Activated CD8-positive, alpha-beta T cell treated with anti-CD3 and anti-CD28 coated beads for 36 hours (primary cell): ENCODE measurements around the gene QPCT. TPM values are rescaled to one million over a fixed set of nuclear protein-coding genes. Genes with fewer than 3 reads are reported as not detected.
A peak's percentile ranks its signal among the peaks of the same experiment; 100 is the strongest.

ENCODE experiments used
- ATAC-seq: fragments of 200-7000 bp; cut with Tn5 transposase; one replicate; pipeline ENCODE4 v1.10.0; 2021; ENCODE audit warnings: mild to moderate bottlenecking, moderate library complexity
- CTCF ChIA-PET: fragments of 350-600 bp; sonication (Branson Sonifier 250); formaldehyde crosslinking; loops from one replicate; lab custom pipeline; 2021; ENCODE audit warnings: antibody characterized with exemption; lab: Charles Lee
- POLR2A ChIA-PET: fragments of 350-600 bp; sonication (Branson Sonifier 250); formaldehyde crosslinking; loops from one replicate; lab custom pipeline; 2021; ENCODE audit warnings: antibody characterized with exemption; lab: Charles Lee
- DNase-seq: peaks from one replicate; pipeline ENCODE4 v3.0.0-alpha.2; 2020
- H3K27ac Mint-ChIP-seq: one replicate; pipeline ENCODE4 v1.8.0; 2021; ENCODE audit warnings: mild to moderate bottlenecking, mixed read lengths
- H3K27me3 Mint-ChIP-seq: one replicate; pipeline ENCODE4 v1.8.0; 2021; ENCODE audit warnings: mixed read lengths
- H3K36me3 Mint-ChIP-seq: one replicate; pipeline ENCODE4 v1.8.0; 2021; ENCODE audit warnings: low read depth, mixed read lengths
- H3K4me1 Mint-ChIP-seq: one replicate; pipeline ENCODE4 v1.8.0; 2021; ENCODE audit warnings: low read depth, mixed read lengths
- H3K4me3 Mint-ChIP-seq: one replicate; pipeline ENCODE4 v1.8.0; 2021; ENCODE audit warnings: mild to moderate bottlenecking, moderate library complexity, mixed read lengths
- H3K9me3 Mint-ChIP-seq: one replicate; pipeline ENCODE4 v1.8.0; 2021; ENCODE audit warnings: mixed read lengths
- intact Hi-C: fragments of 100-400 bp; cut with micrococcal nuclease; formaldehyde crosslinking; loops from one replicate; pipeline ENCODE4 v1.10.0; 2022
- total RNA-seq, 2 experiments: library from RNA; stranded (reverse); gene quantifications; one replicate each; pipeline ENCODE4 v1.2.3, GENCODE V29; 2021
- TF ChIP-seq, protein P1 (sequence below): fragments of 200-600 bp; IDR thresholded peaks from one replicate; pipeline ENCODE4 v1.8.0; 2022; ENCODE audit warnings: antibody characterized with exemption, mild to moderate bottlenecking

QPCT gene
- total RNA-seq, 2 experiments from 2014 or later: 0.29 to 0.56 TPM

DNA sequence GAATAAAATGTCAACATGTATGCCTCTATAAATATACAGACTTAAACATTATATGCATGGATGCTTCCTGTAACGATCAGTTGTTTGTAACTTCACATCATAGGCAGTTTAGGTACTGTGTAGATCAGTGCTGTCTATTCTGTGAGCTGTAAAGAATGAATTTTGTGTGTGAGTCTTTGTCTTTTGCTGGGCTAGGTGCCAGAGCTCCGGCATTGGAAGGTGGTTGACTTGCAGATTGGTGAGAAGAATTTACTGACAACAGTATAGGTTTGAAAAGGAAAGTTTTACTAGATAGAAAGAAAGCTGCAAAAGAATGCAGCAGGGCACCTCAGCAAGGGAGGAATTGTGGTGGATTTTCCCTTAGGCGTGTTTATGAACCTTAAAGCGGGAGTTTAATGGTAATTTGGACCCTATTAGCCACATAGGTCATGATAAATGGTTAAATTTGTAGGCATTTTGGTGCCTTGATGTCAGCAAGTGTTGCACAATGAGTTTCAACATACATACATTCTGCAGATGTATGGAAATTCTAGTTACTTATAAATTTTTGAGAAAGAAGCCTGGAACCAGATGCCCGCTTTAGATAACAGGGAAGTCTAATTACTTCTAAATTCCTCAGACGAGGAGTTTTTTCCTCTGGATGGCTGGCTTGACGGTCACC lies 6.7 kb upstream of the QPCT start:
- H3K4me1 Mint-ChIP-seq: peaks cover 12% of the 10 kb centered on the region
- no peak overlapping the region for H3K4me3 Mint-ChIP-seq
- no peaks in the 10 kb centered on the region for H3K36me3 Mint-ChIP-seq
- TF ChIP-seq, protein P1, sequence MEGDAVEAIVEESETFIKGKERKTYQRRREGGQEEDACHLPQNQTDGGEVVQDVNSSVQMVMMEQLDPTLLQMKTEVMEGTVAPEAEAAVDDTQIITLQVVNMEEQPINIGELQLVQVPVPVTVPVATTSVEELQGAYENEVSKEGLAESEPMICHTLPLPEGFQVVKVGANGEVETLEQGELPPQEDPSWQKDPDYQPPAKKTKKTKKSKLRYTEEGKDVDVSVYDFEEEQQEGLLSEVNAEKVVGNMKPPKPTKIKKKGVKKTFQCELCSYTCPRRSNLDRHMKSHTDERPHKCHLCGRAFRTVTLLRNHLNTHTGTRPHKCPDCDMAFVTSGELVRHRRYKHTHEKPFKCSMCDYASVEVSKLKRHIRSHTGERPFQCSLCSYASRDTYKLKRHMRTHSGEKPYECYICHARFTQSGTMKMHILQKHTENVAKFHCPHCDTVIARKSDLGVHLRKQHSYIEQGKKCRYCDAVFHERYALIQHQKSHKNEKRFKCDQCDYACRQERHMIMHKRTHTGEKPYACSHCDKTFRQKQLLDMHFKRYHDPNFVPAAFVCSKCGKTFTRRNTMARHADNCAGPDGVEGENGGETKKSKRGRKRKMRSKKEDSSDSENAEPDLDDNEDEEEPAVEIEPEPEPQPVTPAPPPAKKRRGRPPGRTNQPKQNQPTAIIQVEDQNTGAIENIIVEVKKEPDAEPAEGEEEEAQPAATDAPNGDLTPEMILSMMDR: no peak
- no peak overlapping the region for H3K27ac Mint-ChIP-seq
- POLR2A ChIA-PET: no interaction called here
- peaks cover 8% of the 10 kb centered on the region for H3K27me3 Mint-ChIP-seq
- intact Hi-C loops: no loop called here
- ATAC-seq (no peak), DNase-seq (no peak)
- no peaks in the 10 kb centered on the region for H3K9me3 Mint-ChIP-seq
- CTCF ChIA-PET: no interaction called here

DNA sequence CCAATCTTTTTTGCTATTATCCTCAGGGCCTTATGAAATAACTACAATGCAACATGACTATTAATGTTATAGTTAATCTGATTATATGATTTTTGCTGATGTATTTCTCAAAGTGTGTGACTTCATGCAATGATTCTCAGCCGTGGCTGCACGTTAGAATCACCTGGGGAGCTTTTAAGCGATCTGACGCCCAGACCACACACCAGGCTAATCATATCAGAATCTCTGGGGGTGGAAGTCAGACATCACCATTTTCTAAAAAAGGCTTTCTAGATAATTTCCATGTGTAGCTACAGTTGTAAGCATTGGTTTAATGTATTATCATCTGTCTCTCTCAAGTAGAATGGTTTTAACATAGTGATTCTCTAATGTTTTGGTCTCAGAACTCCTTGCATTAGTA lies 5.5 kb upstream of the QPCT start:
- peaks cover 17% of the 10 kb centered on the region for H3K4me1 Mint-ChIP-seq
- no peak overlapping the region for H3K4me3 Mint-ChIP-seq
- intact Hi-C loops: no loop called here
- peaks cover 8% of the 10 kb centered on the region for H3K27me3 Mint-ChIP-seq
- CTCF ChIA-PET: no interaction called here
- no peak overlapping the region for H3K27ac Mint-ChIP-seq
- DNase-seq (peak; percentile 11), ATAC-seq (no peak)
- no peaks in the 10 kb centered on the region for H3K9me3 Mint-ChIP-seq
- TF ChIP-seq, protein P1: no peak
- POLR2A ChIA-PET: no interaction called here
- no peaks in the 10 kb centered on the region for H3K36me3 Mint-ChIP-seq

- Mint-ChIP-seq H3K36me3 (no peaks in the 10 kb centered on the region), H3K4me1 (peaks cover 25% of the 10 kb centered on the region), H3K27me3 (peaks cover 15% of the 10 kb centered on the region), H3K9me3 (no peaks in the 10 kb centered on the region), H3K4me3 (no peak overlapping the region), H3K27ac (no peak overlapping the region)
- TF ChIP-seq, protein P1: no peak
- CTCF ChIA-PET: interaction anchor here (0.6 to 3.6 kb wide), 4 partner anchors 19 to 56 kb away, joined by 3 to 14 read pairs (median 4); no protein-coding TSS in a partner anchor
- intact Hi-C loops: no loop called here
- DNase-seq (no peak), ATAC-seq (no peak)
- POLR2A ChIA-PET: no interaction called here
Observed at GRCh38 chr2:37340637-37341036, 3.8 kb upstream of the QPCT start.

DNA sequence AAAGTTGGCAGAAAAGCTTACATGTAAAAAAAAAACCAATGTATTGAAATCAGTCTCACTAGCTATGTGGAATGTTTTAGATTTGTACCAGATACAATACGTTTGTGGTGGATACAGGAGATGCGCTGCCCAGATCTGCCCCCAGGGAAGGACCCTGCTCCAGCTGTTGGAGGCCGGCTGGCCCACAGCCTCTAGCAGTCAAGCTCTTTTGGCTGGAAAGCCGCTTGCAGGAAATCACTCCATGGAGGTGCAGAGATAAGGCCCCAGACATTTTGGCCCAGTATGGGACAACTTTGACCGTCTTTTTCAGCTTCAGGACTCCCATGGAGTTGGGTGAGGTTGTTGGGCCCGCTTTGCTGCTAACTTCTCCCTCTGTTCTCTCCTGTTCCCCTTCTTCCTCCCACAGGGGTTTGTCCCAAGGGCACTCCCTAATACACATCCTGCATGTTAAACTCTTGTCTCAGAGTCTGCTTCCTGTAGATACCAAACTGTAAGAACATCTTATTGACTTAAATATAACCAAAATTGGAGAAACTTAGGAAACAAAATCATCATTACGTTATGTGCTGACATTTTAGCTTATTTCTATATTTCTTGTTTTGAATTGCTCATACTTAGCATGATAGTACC lies 1.7 kb upstream of the QPCT start:
- TF ChIP-seq, protein P1: no peak

More for the DNA sequence above, 1.7 kb upstream of the QPCT start:
- intact Hi-C loops: loop anchor here (2.0 kb wide), 1 partner anchor 24 kb away; no protein-coding TSS in a partner anchor
- Mint-ChIP-seq H3K4me1 (peaks cover 25% of the 10 kb centered on the region), H3K9me3 (no peaks in the 10 kb centered on the region), H3K27ac (no peak overlapping the region), H3K36me3 (no peaks in the 10 kb centered on the region), H3K27me3 (peaks cover 26% of the 10 kb centered on the region), H3K4me3 (no peak overlapping the region)
- ChIA-PET CTCF (interaction anchor here (0.8 to 3.6 kb wide), 4 partner anchors 35 to 535 kb away, joined by 3 to 14 read pairs (median 4); no protein-coding TSS in a partner anchor), POLR2A (no interaction called here)
- ATAC-seq (no peak), DNase-seq (no peak)
